Astrocyte (in vitro differentiated cells and primary cell): ENCODE results near the gene HS3ST6. TPM values are rescaled to one million over a fixed set of nuclear protein-coding genes. Genes with fewer than 3 reads are reported as not detected.

Experiments used
- DNase-seq: peaks from one replicate; pipeline ENCODE4 v3.0.0-alpha.2; 2010; ENCODE audit warnings: low read depth
- FAIRE-seq: peaks from 2 replicates; lab custom pipeline; 2011; peaks lifted over from hg19 to GRCh38; lab: Jason Lieb, UNC
- H2AFZ ChIP-seq: 2 replicates; pipeline ENCODE4 v1.6.0; 2012; ENCODE audit warnings: low read depth, low read length, inconsistent platforms
- H3K27ac ChIP-seq: 2 replicates; pipeline ENCODE4 v1.5.1; 2011; ENCODE audit warnings: low read depth, low read length, inconsistent platforms
- H3K27me3 ChIP-seq: 2 replicates; pipeline ENCODE4 v1.6.0; 2011; ENCODE audit warnings: low read length, inconsistent platforms; ENCODE audit not compliant: insufficient read depth
- H3K36me3 ChIP-seq: 2 replicates; pipeline ENCODE4 v1.5.1; 2011; ENCODE audit warnings: low read length, inconsistent platforms; ENCODE audit not compliant: insufficient read depth
- H3K4me1 ChIP-seq: 2 replicates; pipeline ENCODE4 v1.5.1; 2011; ENCODE audit warnings: low read length, inconsistent platforms; ENCODE audit not compliant: insufficient read depth
- H3K4me2 ChIP-seq: 2 replicates; pipeline ENCODE4 v1.6.0; 2012; ENCODE audit warnings: low read length, inconsistent platforms
- H3K4me3 ChIP-seq: 2 replicates; pipeline ENCODE4 v1.5.1; 2011; ENCODE audit warnings: low read depth, mild to moderate bottlenecking, low read length, inconsistent platforms; ENCODE audit not compliant: insufficient read depth
- H3K79me2 ChIP-seq: 2 replicates; pipeline ENCODE4 v1.6.0; 2012; ENCODE audit warnings: mild to moderate bottlenecking, low read length, inconsistent platforms; ENCODE audit not compliant: insufficient read depth
- H3K9ac ChIP-seq: 2 replicates; pipeline ENCODE4 v1.6.0; 2012; ENCODE audit warnings: mild to moderate bottlenecking, low read length, inconsistent platforms
- H3K9me3 ChIP-seq: 2 replicates; pipeline ENCODE4 v1.5.1; 2012; ENCODE audit warnings: low read depth, mild to moderate bottlenecking, low read length, inconsistent platforms; ENCODE audit not compliant: insufficient read depth
- H4K20me1 ChIP-seq: 2 replicates; pipeline ENCODE4 v1.6.0; 2012; ENCODE audit warnings: low read length, inconsistent platforms; ENCODE audit not compliant: insufficient read depth
- H3K27ac Mint-ChIP-seq: one replicate; pipeline ENCODE4 v1.8.0; 2021; ENCODE audit warnings: mild to moderate bottlenecking, mixed read lengths; ENCODE audit not compliant: unreplicated experiment
- H3K27me3 Mint-ChIP-seq: one replicate; pipeline ENCODE4 v1.8.0; 2021; ENCODE audit warnings: low read depth, mixed read lengths; ENCODE audit not compliant: unreplicated experiment
- H3K36me3 Mint-ChIP-seq: one replicate; pipeline ENCODE4 v1.8.0; 2021; ENCODE audit warnings: low read depth, mixed read lengths; ENCODE audit not compliant: unreplicated experiment
- H3K4me1 Mint-ChIP-seq: one replicate; pipeline ENCODE4 v1.8.0; 2021; ENCODE audit warnings: low read depth, mixed read lengths; ENCODE audit not compliant: unreplicated experiment
- H3K4me3 Mint-ChIP-seq: one replicate; pipeline ENCODE4 v1.8.0; 2021; ENCODE audit warnings: mild to moderate bottlenecking, moderate library complexity, mixed read lengths; ENCODE audit not compliant: unreplicated experiment
- H3K9me3 Mint-ChIP-seq: one replicate; pipeline ENCODE4 v1.8.0; 2021; ENCODE audit warnings: mild to moderate bottlenecking, mixed read lengths; ENCODE audit not compliant: unreplicated experiment
- EZH2 ChIP-seq: IDR thresholded peaks from 2 replicates; pipeline ENCODE4 v1.6.1; 2012; ENCODE audit warnings: mild to moderate bottlenecking, low read length, inconsistent platforms; ENCODE audit not compliant: insufficient read depth
- total RNA-seq: library from RNA; stranded (reverse); gene quantifications from 2 replicates; pipeline ENCODE4 v1.2.1, GENCODE V29; 2021
- TF ChIP-seq, protein P1 (sequence below): IDR thresholded peaks from 2 replicates; pipeline ENCODE4 v1.5.1; 2011; ENCODE audit warnings: low read depth, mild to moderate bottlenecking, inconsistent platforms, low read length, moderate library complexity; ENCODE audit not compliant: insufficient read depth

Gene HS3ST6
- total RNA-seq, 1 donor from 2014 or later, result not detected

DNA sequence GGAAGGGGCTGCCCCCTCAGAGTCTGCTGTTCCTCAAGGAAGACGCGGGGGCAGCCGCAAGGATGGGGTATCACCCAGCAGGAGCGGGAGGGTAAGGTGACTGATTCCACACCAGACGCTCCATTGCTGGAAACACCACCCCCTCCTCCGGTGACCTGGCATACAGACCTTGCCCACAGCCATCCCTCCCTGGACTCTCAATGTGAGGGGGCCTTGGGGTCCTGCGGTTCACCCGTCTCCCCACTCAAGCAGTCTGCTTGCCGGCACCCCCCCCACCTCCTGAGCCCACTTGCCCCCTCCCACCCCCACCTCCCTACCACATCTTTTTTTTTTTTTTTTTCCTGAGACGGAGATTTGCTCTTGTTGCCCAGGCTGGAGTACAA lies 12.1 kb upstream of the HS3ST6 start:
- Histone ChIP-seq H3K9ac (no peak overlapping the region), H3K79me2 (no peaks in the 10 kb centered on the region), H3K4me2 (no peak overlapping the region), H2AFZ (no peak overlapping the region), H3K27me3 (no peaks in the 10 kb centered on the region), H4K20me1 (no peaks in the 10 kb centered on the region), H3K4me1 (peaks cover 6% of the 10 kb centered on the region), H3K36me3 (no peaks in the 10 kb centered on the region), H3K27ac (no peak overlapping the region), H3K4me3 (no peak overlapping the region), H3K9me3 (no peaks in the 10 kb centered on the region)
- no peak for TF ChIP-seq EZH2
- TF ChIP-seq, protein P1, sequence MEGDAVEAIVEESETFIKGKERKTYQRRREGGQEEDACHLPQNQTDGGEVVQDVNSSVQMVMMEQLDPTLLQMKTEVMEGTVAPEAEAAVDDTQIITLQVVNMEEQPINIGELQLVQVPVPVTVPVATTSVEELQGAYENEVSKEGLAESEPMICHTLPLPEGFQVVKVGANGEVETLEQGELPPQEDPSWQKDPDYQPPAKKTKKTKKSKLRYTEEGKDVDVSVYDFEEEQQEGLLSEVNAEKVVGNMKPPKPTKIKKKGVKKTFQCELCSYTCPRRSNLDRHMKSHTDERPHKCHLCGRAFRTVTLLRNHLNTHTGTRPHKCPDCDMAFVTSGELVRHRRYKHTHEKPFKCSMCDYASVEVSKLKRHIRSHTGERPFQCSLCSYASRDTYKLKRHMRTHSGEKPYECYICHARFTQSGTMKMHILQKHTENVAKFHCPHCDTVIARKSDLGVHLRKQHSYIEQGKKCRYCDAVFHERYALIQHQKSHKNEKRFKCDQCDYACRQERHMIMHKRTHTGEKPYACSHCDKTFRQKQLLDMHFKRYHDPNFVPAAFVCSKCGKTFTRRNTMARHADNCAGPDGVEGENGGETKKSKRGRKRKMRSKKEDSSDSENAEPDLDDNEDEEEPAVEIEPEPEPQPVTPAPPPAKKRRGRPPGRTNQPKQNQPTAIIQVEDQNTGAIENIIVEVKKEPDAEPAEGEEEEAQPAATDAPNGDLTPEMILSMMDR, result no peak
- H3K27ac Mint-ChIP-seq, result no peak overlapping the region
- no peak overlapping the region for H3K4me3 Mint-ChIP-seq
- FAIRE-seq (no peak), DNase-seq (no peak)
- no peaks in the 10 kb centered on the region for H3K36me3 Mint-ChIP-seq
- H3K27me3 Mint-ChIP-seq, result peaks cover 12% of the 10 kb centered on the region
- no peaks in the 10 kb centered on the region for H3K9me3 Mint-ChIP-seq
- H3K4me1 Mint-ChIP-seq, result no peaks in the 10 kb centered on the region

DNA sequence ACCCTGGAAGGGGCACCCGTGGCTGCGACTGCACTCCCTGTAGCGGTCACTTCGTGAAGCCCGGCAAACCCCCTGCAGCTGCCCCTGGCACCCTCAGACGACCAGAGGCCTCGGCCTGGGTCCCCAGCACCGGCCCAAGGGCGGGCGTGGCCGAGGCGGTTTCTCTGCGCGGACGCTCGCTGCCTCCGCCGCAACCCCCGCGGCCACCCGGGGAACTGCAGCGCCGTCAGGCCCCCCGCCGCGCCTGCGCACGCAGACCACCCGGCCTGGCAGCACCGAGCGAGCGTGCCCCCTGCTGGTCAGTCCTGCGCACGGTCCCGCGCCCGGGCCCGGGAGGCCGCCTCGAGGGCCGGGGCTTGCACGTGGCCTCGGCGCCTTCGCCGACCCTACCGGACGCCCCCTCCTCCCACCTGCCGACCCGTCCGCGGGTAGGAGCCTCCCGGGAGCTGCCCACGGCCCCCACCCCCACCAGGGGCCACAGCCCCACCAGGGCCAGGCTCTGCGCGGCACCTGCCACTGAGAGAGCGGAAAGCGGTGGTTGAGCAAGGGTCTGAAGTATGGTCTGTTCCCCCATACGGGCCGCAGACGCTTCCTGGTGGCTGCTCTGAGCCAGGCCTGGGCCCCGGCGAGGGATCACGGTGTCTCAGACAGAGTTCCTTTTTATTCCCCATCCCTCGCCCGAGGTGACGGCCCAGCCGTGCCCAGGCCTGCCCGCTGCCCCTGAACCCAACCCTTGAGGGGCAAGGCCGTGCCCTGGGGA lies 11.5 kb upstream of the HS3ST6 start:
- H3K9me3 ChIP-seq, result no peaks in the 10 kb centered on the region
- Mint-ChIP-seq H3K27ac (no peak overlapping the region), H3K27me3 (peaks cover 14% of the 10 kb centered on the region), H3K4me1 (no peaks in the 10 kb centered on the region), H3K36me3 (no peaks in the 10 kb centered on the region), H3K9me3 (no peaks in the 10 kb centered on the region), H3K4me3 (no peak overlapping the region)
- no peak overlapping the region for H3K27ac ChIP-seq
- peaks cover 6% of the 10 kb centered on the region for H3K4me1 ChIP-seq
- no peaks in the 10 kb centered on the region for H3K27me3 ChIP-seq
- peak overlapping the region; percentile 62 for H2AFZ ChIP-seq
- DNase-seq, result peak; percentile 33
- no peak for TF ChIP-seq EZH2
- TF ChIP-seq, protein P1, result peak; percentile 50
- peak overlapping the region; percentile 84 for H3K4me2 ChIP-seq
- no peak for FAIRE-seq
- H3K36me3 ChIP-seq, result no peaks in the 10 kb centered on the region
- peak overlapping the region; percentile 65 for H3K9ac ChIP-seq
- no peaks in the 10 kb centered on the region for H3K79me2 ChIP-seq
- no peaks in the 10 kb centered on the region for H4K20me1 ChIP-seq
- peak overlapping the region; percentile 38 for H3K4me3 ChIP-seq

DNA sequence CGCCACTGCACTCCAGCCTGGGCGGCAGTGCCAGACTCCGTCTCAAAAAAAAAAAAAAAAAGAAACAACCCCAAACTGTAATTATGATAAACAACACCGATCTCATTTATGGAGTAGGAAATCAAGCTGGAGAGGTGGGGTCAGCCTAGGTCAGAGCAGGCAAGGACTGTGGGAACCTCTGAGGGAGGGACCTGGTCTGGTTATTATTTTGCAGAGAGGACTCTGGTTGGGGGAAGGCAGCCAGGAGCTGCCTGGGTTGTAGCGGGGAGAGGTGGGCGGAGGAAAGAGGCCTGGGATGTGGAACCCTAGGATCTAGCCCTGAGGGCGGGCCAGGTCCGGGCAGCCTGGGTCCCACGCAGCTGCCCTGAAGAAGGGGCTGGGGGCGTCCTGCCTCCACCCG lies 10.9 kb upstream of the HS3ST6 start:
- Histone ChIP-seq H4K20me1 (no peaks in the 10 kb centered on the region), H3K9me3 (no peaks in the 10 kb centered on the region), H3K9ac (peak overlapping the region; percentile 65), H3K4me3 (peak overlapping the region; percentile 38), H3K27ac (no peak overlapping the region), H2AFZ (peak overlapping the region; percentile 62), H3K4me2 (peak overlapping the region; percentile 84), H3K4me1 (peaks cover 6% of the 10 kb centered on the region), H3K79me2 (no peaks in the 10 kb centered on the region), H3K27me3 (no peaks in the 10 kb centered on the region), H3K36me3 (no peaks in the 10 kb centered on the region)
- DNase-seq (no peak), FAIRE-seq (no peak)
- Mint-ChIP-seq H3K36me3 (no peaks in the 10 kb centered on the region), H3K9me3 (no peaks in the 10 kb centered on the region), H3K4me3 (peak overlapping the region; percentile 79), H3K4me1 (no peaks in the 10 kb centered on the region), H3K27ac (peak overlapping the region; percentile 83), H3K27me3 (peaks cover 18% of the 10 kb centered on the region)
- no peak for TF ChIP-seq EZH2
- TF ChIP-seq, protein P1, result no peak
